ENCODE data around the gene AIP.

AIP gene

DNA sequence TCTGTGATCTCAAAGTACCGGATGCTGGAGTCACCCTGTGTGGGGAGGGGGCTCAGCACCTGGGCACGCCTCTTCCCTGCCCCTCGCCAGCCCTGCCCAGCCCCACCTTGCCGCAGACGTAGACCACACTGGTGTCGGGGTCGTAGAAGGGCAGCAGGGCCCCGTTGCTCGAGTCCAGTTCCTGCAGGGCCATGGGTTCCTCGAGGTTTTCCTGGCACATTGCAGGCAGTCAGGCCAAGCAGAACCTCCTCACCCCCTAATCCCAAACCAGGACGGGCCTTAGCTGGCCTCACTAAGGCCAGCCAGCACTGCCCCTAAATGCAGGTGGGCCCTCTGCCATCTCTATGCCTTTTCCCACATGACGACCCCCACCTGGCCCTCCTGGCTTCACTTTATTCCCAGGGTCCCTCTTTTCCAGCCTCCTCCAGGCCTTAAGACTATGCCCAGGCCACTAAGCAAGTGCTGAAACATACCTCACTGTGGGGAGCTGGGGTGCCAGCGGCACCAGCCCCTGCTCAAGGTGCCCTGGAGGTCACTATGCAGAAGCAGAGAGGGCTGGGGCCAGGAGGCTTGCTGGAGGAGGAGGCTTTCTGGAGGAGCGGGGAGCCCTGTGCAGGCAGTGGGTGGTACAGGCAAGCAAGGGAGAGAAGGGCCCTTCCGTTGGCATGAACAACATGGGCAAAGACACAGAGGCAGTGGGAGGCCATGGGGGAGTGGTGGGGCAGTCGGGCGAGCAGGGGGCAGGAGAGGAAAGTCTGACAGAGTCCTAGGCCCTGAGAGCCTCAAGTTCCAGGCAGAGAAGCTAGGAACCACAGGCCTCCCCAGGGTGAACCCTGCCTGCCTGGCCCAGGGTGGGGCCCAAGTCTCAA, 42.4 kb upstream of the AIP start:
- H3K9me3 Mint-ChIP-seq, result no peaks in the 10 kb centered on the region
- peak overlapping the region; percentile 76 for H3K4me3 Mint-ChIP-seq
- H3K4me1 Mint-ChIP-seq, result peaks cover 57% of the 10 kb centered on the region
- H3K27ac Mint-ChIP-seq, result peak overlapping the region; percentile 92
- no peaks in the 10 kb centered on the region for H3K27me3 Mint-ChIP-seq
- DNase-seq (ENCODE audit: low spot score in 2 of 2), result peak in 1 of 2 donors; percentile 45
- no peak for ATAC-seq (ENCODE audit: low read depth)
- peaks cover 13% of the 10 kb centered on the region for H3K36me3 Mint-ChIP-seq

DNA sequence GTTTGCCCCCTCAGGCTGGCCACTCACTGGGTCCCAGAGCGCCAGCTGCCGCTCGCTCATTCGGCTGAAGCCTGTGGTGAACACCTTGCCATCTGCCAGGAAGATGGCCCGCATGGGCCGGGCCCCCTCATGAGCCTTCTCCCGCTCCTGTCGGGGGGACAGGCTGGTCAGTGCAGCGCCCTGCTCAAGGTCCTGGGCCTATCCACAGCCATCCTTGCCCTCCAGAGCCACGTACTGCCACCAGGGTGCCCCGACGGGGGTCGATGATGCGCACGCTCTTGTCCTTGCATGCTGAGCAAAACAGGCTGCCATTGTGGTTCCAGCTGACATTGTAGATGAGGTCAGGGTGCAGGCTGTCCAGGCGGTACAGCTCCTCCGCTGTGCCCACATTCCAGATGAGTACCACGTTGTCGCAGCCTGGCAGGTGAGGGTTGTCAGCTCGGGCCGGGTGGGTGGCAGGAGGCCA, 41.7 kb upstream of the AIP start:
- H3K4me1 Mint-ChIP-seq, result peaks cover 59% of the 10 kb centered on the region
- H3K36me3 Mint-ChIP-seq, result peaks cover 9% of the 10 kb centered on the region
- DNase-seq (ENCODE audit: low spot score in 2 of 2), result peak in 1 of 2 donors; percentile 35

DNA sequence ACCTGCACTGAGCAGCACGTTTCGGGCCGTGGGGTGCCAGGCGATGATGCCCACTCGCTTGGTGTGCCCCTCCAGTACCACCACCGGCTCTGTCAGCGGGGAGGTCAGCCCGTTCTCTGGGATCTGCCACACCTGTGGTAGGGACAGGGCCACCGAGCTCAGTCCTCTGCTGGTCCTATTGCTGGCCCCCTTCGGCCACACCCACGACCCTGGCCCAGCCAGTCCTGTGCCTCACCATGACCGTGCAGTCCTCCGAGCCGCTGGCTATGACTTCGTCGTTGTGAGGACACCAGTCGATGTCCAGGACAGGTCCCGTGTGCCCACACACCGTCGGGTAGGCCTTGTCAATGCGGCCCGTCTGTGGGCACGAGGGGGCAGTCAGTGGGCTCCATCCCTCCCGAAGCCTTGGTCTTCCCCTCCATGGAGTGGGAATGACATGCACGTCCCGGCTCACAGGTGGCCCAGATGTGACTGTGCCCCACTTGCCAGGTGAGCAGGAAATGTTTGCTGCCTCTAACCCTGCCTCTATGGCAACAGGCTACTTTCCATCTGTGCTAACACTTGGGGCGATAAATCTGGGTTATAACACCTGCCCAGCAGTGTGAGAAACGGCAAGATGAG, 41.0 kb upstream of the AIP start:
- DNase-seq (ENCODE audit: low spot score in 2 of 2) (peak in 1 of 2 donors; percentile 39), ATAC-seq (ENCODE audit: low read depth) (peak; percentile 11)
- Mint-ChIP-seq H3K4me3 (peak overlapping the region; percentile 49), H3K27ac (peak overlapping the region; percentile 92), H3K27me3 (no peaks in the 10 kb centered on the region), H3K36me3 (peaks cover 4% of the 10 kb centered on the region), H3K9me3 (no peaks in the 10 kb centered on the region), H3K4me1 (peaks cover 58% of the 10 kb centered on the region)

More for the DNA sequence above, 41.7 kb upstream of the AIP start:
- ATAC-seq (ENCODE audit: low read depth), result no peak
- Mint-ChIP-seq H3K9me3 (no peaks in the 10 kb centered on the region), H3K27me3 (no peaks in the 10 kb centered on the region), H3K4me3 (peak overlapping the region; percentile 58), H3K27ac (peak overlapping the region; percentile 92)

DNA sequence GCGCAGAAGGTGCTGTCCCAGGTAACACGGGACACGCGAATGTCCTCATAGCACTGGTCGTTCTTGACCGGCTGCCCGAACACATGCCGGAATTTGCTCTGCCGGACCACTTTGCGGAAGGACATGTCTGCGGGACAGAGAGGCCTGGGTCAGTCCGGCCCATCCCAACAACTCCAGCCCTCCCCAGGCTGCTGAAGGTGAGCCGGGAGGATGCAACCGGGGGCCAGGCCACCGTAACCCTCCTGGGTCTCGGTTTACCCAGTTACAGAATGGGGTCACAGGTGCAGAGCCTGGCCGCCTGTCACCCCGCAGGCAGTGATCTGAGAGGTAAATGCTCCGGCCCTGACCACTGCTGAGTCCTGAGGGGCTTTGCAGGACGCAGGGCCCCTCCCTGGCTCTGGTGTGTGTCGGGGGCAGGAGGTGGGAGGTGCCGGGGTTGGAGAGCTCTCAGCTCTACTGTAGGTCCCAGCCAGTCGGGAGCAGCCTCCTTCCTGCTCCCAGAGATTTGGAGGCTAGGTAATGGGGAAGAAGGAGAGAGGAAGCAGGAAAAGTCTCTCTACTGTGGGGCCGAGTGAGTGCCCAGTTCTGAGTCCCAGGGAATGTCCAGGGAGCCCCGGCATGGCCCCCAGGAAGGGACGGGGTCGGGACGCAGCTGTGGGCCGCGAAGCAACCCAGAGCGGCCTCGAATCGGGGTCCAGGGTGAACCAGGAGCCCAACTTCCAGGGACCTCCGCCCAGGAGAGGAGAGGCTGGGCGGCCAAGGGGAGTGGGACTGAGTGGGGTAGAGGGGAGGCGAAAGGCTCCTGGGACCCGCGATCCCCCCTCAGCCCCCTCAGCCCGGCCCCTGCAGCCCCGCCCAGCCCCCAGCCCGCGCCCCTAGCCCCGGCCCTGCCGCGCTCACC, 40.1 kb upstream of the AIP start:
- ATAC-seq (ENCODE audit: low read depth) (no peak), DNase-seq (ENCODE audit: low spot score in 2 of 2) (peak in 1 of 2 donors; percentile 34)
- no peaks in the 10 kb centered on the region for H3K9me3 Mint-ChIP-seq
- H3K27me3 Mint-ChIP-seq, result no peaks in the 10 kb centered on the region
- peak overlapping the region; percentile 92 for H3K27ac Mint-ChIP-seq
- peak overlapping the region; percentile 78 for H3K4me3 Mint-ChIP-seq
- peaks cover 60% of the 10 kb centered on the region for H3K4me1 Mint-ChIP-seq
- peaks cover 4% of the 10 kb centered on the region for H3K36me3 Mint-ChIP-seq

DNA sequence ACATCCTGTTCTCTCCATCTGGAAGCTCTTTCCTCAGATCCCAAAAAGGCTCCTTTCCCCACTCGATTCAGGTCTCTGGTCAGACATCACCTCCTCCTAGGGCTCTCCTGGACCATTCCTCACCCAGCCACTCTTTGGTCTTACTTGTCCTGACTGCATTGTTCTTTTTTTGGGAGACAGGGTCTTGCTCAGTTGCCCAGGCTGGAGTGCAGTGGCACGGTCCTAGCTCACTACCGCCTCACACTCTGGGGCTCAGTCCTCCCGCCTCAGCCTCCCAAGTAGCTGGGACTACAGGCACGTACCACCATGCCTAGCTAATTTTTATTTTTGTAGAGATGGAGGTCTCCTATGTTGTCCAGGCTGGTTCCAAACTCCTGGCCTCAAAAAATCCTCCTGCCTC, 37.3 kb upstream of the AIP start:
- H3K27me3 Mint-ChIP-seq, result no peaks in the 10 kb centered on the region
- H3K4me1 Mint-ChIP-seq, result peaks cover 59% of the 10 kb centered on the region
- H3K9me3 Mint-ChIP-seq, result no peaks in the 10 kb centered on the region
- DNase-seq (ENCODE audit: low spot score in 2 of 2) (no peak), ATAC-seq (ENCODE audit: low read depth) (no peak)
- peak overlapping the region; percentile 82 for H3K4me3 Mint-ChIP-seq
- H3K27ac Mint-ChIP-seq, result peak overlapping the region; percentile 97
- no peaks in the 10 kb centered on the region for H3K36me3 Mint-ChIP-seq

DNA sequence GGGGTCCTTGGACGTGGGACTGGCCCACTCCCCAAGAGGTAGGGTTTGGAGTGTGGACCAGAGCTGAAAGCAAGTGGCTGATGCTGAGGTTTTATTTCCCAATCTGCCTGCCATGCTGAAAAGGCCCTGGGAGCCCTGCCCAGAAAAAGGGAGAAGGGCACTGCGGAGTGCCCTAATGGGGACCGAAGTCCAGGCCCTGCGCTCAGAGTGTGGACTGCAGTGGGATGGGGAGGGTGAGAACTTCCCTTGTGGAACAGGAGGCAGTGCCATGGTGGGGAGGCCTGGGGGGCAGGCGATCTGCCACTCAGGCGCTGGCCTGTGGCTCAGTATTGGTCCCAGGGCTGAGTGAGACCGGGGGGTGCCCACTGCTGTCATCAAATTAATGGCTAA, 34.6 kb upstream of the AIP start:
- peaks cover 41% of the 10 kb centered on the region for H3K4me1 Mint-ChIP-seq

DNA sequence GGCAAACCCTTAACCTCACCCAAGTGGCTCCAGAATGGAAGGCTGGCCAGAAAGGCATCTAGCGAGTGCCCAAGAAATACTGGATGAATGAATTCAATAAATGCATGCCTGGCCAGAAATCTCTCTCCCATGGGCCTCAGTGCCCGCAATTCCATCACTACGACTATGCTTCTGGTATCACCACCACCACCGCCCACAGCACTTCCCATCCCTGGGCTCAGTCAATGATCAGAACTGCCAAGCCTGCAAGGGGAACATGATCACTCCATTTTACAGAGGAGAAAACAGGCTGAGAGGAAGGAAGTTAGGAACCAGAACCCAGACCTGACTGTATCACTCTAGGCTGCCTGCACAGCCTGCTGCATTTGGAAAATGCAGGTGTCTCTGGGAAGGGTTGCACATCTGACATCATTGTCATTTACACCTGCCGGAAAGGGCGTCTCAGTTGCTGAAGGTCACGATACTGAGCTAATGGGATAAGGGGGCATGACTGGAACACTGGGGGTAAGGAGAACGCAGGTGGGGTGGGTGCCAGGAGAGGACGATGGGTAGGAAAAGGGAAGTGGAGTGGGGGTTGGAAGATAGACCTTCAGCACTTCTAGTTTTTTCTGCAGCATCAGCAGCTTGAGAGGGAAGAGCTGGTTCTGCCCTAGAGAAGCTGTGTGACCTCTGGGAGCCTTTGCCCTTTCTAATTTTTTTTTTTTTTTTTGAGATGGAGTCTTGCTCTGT, 33.5 kb upstream of the AIP start:
- H3K9me3 Mint-ChIP-seq, result no peaks in the 10 kb centered on the region
- no peaks in the 10 kb centered on the region for H3K36me3 Mint-ChIP-seq
- peaks cover 40% of the 10 kb centered on the region for H3K4me1 Mint-ChIP-seq
- H3K4me3 Mint-ChIP-seq, result peak overlapping the region; percentile 24
- peak overlapping the region; percentile 55 for H3K27ac Mint-ChIP-seq
- H3K27me3 Mint-ChIP-seq, result no peaks in the 10 kb centered on the region
- DNase-seq (ENCODE audit: low spot score in 2 of 2) (no peak), ATAC-seq (ENCODE audit: low read depth) (no peak)

More for the DNA sequence above, 34.6 kb upstream of the AIP start:
- H3K27me3 Mint-ChIP-seq, result no peaks in the 10 kb centered on the region
- peak overlapping the region; percentile 97 for H3K27ac Mint-ChIP-seq
- H3K36me3 Mint-ChIP-seq, result no peaks in the 10 kb centered on the region
- peak overlapping the region; percentile 33 for H3K4me3 Mint-ChIP-seq
- DNase-seq (ENCODE audit: low spot score in 2 of 2), result no peak
- no peaks in the 10 kb centered on the region for H3K9me3 Mint-ChIP-seq
- ATAC-seq (ENCODE audit: low read depth), result no peak

DNA sequence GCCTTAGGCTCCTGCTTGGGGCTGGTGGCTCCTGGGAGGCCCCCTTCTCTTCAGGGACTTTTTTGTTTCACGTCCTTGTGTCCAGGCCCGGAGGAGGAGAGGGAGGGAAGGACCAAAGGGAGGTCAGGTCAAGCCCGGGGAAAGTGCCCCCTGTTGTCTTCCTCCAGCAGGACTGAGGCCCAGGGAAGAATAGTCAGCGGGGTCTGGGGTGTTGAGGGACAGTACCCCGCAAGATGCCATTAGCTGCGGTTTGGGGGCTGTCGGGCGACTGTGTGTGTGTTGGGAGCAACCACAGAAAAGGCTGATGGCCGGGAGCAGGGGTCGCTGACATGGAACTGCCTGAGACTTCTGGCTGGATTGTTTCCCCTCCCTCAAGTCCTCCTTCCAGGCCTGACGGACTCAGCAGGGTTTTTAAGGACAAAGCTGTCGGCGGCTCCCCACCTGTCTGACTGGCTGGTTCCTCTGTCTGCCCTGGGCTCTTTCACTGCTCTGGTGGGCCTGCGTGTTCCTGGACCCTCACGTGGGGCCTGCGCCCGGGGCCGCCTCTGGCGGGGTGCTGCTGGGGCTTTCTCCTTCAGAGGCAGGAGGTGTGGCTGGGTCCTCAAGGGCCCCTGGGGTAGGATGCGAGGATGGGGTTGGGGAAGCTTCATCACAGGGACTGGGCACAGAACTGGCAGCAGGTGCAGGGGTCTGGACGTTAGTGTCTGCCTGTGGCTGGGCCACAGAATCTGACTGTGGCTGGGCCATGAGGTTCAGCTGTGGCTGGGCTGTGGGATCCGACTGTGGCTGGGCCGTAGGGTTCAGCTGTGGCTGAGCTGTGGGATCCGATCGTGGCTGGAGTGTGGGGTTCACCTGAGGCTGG, 31.8 kb upstream of the AIP start:
- ATAC-seq (ENCODE audit: low read depth) (no peak), DNase-seq (ENCODE audit: low spot score in 2 of 2) (no peak)
- H3K36me3 Mint-ChIP-seq, result no peaks in the 10 kb centered on the region
- H3K4me3 Mint-ChIP-seq, result no peak overlapping the region
- H3K27me3 Mint-ChIP-seq, result no peaks in the 10 kb centered on the region
- H3K4me1 Mint-ChIP-seq, result peaks cover 29% of the 10 kb centered on the region
- H3K9me3 Mint-ChIP-seq, result no peaks in the 10 kb centered on the region
- H3K27ac Mint-ChIP-seq, result no peak overlapping the region

DNA sequence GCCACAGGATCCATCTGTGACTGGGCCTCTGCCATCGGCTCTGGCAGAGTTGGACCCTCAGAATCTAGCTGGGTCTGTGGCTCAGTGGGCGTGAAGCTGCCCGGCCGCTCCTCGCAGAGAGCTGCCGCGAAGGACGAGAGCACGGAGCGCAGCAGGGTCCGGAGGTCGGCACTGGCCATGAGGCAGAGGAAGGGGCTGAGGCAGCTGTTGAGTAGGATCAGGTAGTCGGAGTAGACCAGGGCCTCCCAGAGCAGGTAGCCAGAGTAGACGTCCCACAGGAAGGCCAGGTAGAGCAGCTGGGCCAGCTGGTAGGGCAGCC, 31.2 kb upstream of the AIP start:
- Mint-ChIP-seq H3K4me1 (peaks cover 24% of the 10 kb centered on the region), H3K36me3 (no peaks in the 10 kb centered on the region), H3K27me3 (no peaks in the 10 kb centered on the region), H3K9me3 (no peaks in the 10 kb centered on the region), H3K4me3 (no peak overlapping the region), H3K27ac (no peak overlapping the region)
- no peak for ATAC-seq (ENCODE audit: low read depth)
- no peak for DNase-seq (ENCODE audit: low spot score in 2 of 2)

DNA sequence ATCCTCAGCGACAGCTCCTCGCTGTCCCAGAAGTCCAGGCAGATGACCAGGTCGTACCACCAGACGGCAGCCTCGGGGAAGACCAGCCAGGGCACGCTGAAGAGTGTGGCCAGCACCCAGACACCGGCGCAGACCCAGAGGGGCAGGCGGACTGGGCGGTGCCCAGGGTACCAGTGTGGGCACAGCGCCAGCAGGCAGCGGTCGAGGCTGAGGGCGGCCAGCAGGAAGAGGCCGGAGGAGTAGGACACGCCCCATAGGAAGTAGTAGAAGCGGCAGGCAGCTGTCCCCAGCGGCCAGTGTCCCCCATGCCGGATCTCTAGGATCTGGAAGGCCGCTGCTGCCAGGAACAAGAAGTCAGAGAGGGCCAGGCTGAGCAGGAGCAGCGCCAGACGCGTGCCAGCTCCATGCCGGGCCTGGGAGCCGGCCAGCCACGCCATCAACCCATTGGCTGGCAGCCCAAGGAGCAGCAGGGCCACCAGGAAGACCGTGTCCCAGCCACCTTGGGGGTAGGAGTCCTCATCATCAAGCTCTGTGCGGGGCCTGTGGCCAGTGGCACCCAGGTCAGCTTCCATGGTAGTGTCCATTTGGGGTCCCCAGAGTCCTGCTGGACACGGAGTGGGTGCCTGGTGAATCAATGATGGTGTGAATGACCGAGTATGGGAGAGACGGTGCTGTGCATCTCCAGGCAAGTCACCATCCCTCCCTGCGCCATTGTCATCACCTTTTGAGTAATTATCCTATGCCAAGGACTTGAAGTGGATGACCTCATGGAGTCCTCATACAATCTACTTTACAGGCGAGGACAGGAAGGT, 30.5 kb upstream of the AIP start, which contains the start of gene GPR152:
Gene GPR152, minus strand, starts transcription at position 589 of the 812 bp plus-strand sequence. Its CDS starts 5 bp downstream, at position 584.
- H3K27me3 Mint-ChIP-seq, result no peaks in the 10 kb centered on the region
- no peak for ATAC-seq (ENCODE audit: low read depth)
- H3K9me3 Mint-ChIP-seq, result no peaks in the 10 kb centered on the region
- H3K36me3 Mint-ChIP-seq, result no peaks in the 10 kb centered on the region
- no peak within 1 kb of the TSS for H3K4me3 Mint-ChIP-seq
- H3K4me1 Mint-ChIP-seq, result peaks cover 28% of the 10 kb centered on the region
- no peak within 1 kb of the TSS for H3K27ac Mint-ChIP-seq
- no peak for DNase-seq (ENCODE audit: low spot score in 2 of 2)

DNA sequence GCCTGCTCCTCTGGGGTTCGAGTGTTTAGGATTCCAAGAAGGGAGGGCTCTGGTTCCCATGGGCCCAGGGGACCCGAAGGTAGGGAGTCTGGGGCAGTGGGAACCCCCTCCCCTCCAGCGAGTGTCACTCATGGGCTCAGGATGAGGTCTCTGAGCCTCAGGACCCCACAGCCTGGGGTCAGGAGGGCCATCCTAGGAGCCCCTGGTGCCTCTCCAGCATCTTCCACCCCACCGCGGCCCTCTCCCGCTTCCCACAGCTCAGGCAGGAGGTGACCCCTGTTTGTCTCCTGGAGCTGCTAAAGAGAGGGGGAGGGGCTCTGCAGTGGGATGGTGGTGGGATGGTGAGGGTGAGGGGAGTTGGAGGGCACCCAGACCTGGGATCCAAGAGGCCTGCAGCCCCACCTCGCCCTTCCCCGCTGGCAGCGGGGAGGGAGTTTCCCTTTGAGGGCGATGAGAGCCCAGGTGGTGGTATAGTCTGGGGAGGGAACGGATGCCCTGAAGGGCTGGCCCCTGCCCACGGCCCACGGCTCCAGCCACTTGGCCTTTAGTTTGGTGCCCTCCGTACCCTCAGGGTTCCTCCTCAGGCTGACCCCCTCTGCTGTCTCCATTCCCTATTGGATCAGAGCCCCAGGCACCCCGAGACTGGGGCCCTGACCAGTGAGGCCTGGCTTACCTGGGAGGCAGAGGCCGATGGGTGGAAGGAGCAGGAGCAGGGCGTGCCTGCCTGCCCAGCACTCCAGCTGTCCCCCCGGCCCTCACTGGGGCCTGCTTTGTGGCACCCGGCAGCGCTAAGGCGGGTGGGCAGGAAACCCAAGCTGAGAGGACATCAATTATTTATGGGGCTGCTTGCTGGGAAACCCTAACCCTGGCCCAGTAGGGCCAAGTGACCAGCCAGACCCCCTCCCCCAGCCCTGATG, 28.8 kb upstream of the AIP start:
- Mint-ChIP-seq H3K36me3 (no peaks in the 10 kb centered on the region), H3K4me1 (peaks cover 29% of the 10 kb centered on the region), H3K27me3 (no peaks in the 10 kb centered on the region), H3K27ac (no peak overlapping the region), H3K9me3 (no peaks in the 10 kb centered on the region), H3K4me3 (no peak overlapping the region)
- no peak for ATAC-seq (ENCODE audit: low read depth)
- no peak for DNase-seq (ENCODE audit: low spot score in 2 of 2)
